Endothelial cell of umbilical vein (primary cell): ENCODE data around the gene NGF. TPM values are rescaled to one million over a fixed set of nuclear protein-coding genes. Genes with fewer than 3 reads are reported as not detected.

Source experiments
- BruUV-seq: library from RNA; stranded (reverse); fragments of 400-500 nt; replicated peaks from 2 replicates; lab custom pipeline; 2021; lab: Mats Ljungman, UMichigan
- CTCF ChIA-PET: fragments of 300-600, 350-600 bp; sonication (Branson Sonifier 250); formaldehyde crosslinking; loops from one replicate; lab custom pipeline; 2021; ENCODE audit warnings: antibody characterized with exemption, inconsistent platforms; lab: Charles Lee
- POLR2A ChIA-PET: fragments of 300-600, 350-600 bp; sonication (Branson Sonifier 250); formaldehyde crosslinking; loops from one replicate; lab custom pipeline; 2021; ENCODE audit warnings: antibody characterized with exemption, inconsistent platforms; lab: Charles Lee
- DNase-seq: peaks from one replicate; pipeline ENCODE4 v3.0.0-alpha.2; 2011; ENCODE audit warnings: low read depth, low spot score
- FAIRE-seq: peaks from 2 replicates; lab custom pipeline; 2011; peaks lifted over from hg19 to GRCh38; lab: Jason Lieb, UNC
- H2AFZ ChIP-seq: 2 replicates; pipeline ENCODE4 v1.6.0; 2012; ENCODE audit warnings: low read depth, low read length, control low read depth, inconsistent platforms
- H3K27ac ChIP-seq: 2 replicates; pipeline ENCODE4 v1.5.1; 2011; ENCODE audit warnings: low read depth, mild to moderate bottlenecking, control low read depth, low read length, moderate library complexity; ENCODE audit not compliant: insufficient read depth
- H3K27me3 ChIP-seq, 2 experiments: 2 replicates each; pipeline versions ENCODE4 v1.6.0 to v1.6.1; 2011; ENCODE audit warnings: low read length in 2 of 2, mixed read lengths in 1 of 2; ENCODE audit not compliant: control insufficient read depth in 2 of 2, insufficient read depth in 2 of 2
- H3K36me3 ChIP-seq, 2 experiments: 2 replicates in 1 of 2; 3 replicates in 1 of 2; pipeline ENCODE4 v1.5.1; 2011; ENCODE audit warnings: low read length in 2 of 2, mild to moderate bottlenecking in 1 of 2, moderate library complexity in 1 of 2; ENCODE audit not compliant: control insufficient read depth in 2 of 2, insufficient read depth in 2 of 2; ENCODE audit errors: extremely low read depth in 1 of 2
- H3K4me1 ChIP-seq: 3 replicates; pipeline ENCODE4 v1.5.1; 2011; ENCODE audit warnings: mild to moderate bottlenecking, low read length; ENCODE audit not compliant: control insufficient read depth, insufficient read depth; ENCODE audit errors: extremely low read depth
- H3K4me2 ChIP-seq: 2 replicates; pipeline ENCODE4 v1.6.1; 2011; ENCODE audit warnings: low read length, control low read depth, mixed read lengths; ENCODE audit not compliant: insufficient read depth
- H3K4me3 ChIP-seq, 3 experiments: fragments of 200-600 bp in 1 of 3; sonication (generic), shearing (Covaris generic) in 1 of 3; replicated peaks in 1 of 3; 2 replicates each; pipeline ENCODE4 v1.5.1; 2011 to 2016; ENCODE audit warnings: control low read depth in 3 of 3, low read length in 3 of 3, mild to moderate bottlenecking in 2 of 3, inconsistent platforms in 1 of 3, low read depth in 1 of 3, moderate library complexity in 1 of 3; ENCODE audit not compliant: insufficient read depth in 1 of 3
- H3K79me2 ChIP-seq: 2 replicates; pipeline ENCODE4 v1.6.0; 2012; ENCODE audit warnings: low read length, inconsistent platforms; ENCODE audit not compliant: control insufficient read depth, insufficient read depth
- H3K9ac ChIP-seq: replicated peaks from 2 replicates; pipeline ENCODE3; 2011; ENCODE audit warnings: low read length, control low read depth; ENCODE audit not compliant: insufficient read depth; ENCODE audit errors: extremely low read depth
- H3K9me1 ChIP-seq: replicated peaks from 3 replicates; pipeline ENCODE4 v1.6.0; 2011; ENCODE audit warnings: mild to moderate bottlenecking, low read length; ENCODE audit not compliant: control insufficient read depth, insufficient read depth; ENCODE audit errors: extremely low read depth
- H3K9me3 ChIP-seq: replicated peaks from 2 replicates; pipeline ENCODE4 v1.5.1; 2012; ENCODE audit warnings: low read length, inconsistent platforms; ENCODE audit not compliant: control insufficient read depth, insufficient read depth
- H4K20me1 ChIP-seq: replicated peaks from 2 replicates; pipeline ENCODE3; 2011; ENCODE audit warnings: mild to moderate bottlenecking, low read length; ENCODE audit not compliant: control insufficient read depth, insufficient read depth; ENCODE audit errors: extremely low read depth
- CTCF ChIP-seq, 2 donors: IDR thresholded peaks; 1 replicate in 1 of 2; 2 replicates in 1 of 2; pipeline ENCODE4 v1.5.1; 2011; ENCODE audit warnings: low read length in 2 of 2, mild to moderate bottlenecking in 2 of 2, moderate library complexity in 2 of 2, control low read depth in 1 of 2, inconsistent platforms in 1 of 2, low read depth in 1 of 2; ENCODE audit not compliant: insufficient read depth in 1 of 2; ENCODE audit errors: extremely low read depth in 1 of 2
- EZH2 ChIP-seq: IDR thresholded peaks from 2 replicates; pipeline ENCODE4 v1.6.1; 2012; ENCODE audit warnings: borderline replicate concordance, low read depth, mild to moderate bottlenecking, moderate library complexity, low read length, inconsistent platforms; ENCODE audit not compliant: severe bottlenecking
- FOS ChIP-seq: IDR thresholded peaks from 2 replicates; pipeline ENCODE4 v1.6.1; 2011; ENCODE audit warnings: mild to moderate bottlenecking, low read length, moderate library complexity, borderline replicate concordance; ENCODE audit not compliant: insufficient read depth
- GATA2 ChIP-seq: IDR thresholded peaks from 2 replicates; pipeline ENCODE4 v1.7.0; 2011; ENCODE audit warnings: low read depth, mild to moderate bottlenecking, moderate library complexity, mixed read lengths, low read length; ENCODE audit not compliant: insufficient read length, insufficient read depth
- JUN ChIP-seq: IDR thresholded peaks from 2 replicates; pipeline ENCODE4 v1.6.1; 2011; ENCODE audit warnings: borderline replicate concordance, low read depth; ENCODE audit not compliant: insufficient read length, insufficient read depth
- MAX ChIP-seq: IDR thresholded peaks from 2 replicates; pipeline ENCODE4 v1.6.1; 2011; ENCODE audit not compliant: insufficient read depth, insufficient read length
- MYC ChIP-seq: IDR thresholded peaks from one replicate; pipeline ENCODE4 v1.6.1; 2011; ENCODE audit warnings: mild to moderate bottlenecking, low read depth, low read length
- POLR2A ChIP-seq: IDR thresholded peaks from 2 replicates; pipeline ENCODE4 v1.6.1; 2012; ENCODE audit warnings: low read depth, mild to moderate bottlenecking, control low read depth, low read length
- POLR2AphosphoS5 ChIP-seq: IDR thresholded peaks from 2 replicates; pipeline ENCODE4 v1.6.1; 2012; ENCODE audit warnings: low read depth, mild to moderate bottlenecking, control low read depth, low read length, moderate library complexity; ENCODE audit not compliant: insufficient read depth
- dilution Hi-C: fragments of 300-500 bp; cut with MboI; formaldehyde crosslinking; loops from one replicate; pipeline ENCODE4 v1.15.0; 2019; ENCODE audit warnings: low sequenced_read_pairs; ENCODE audit not compliant: extremely low pct_ligation_motif_present
- intact Hi-C: fragments of 100-400 bp; cut with micrococcal nuclease; formaldehyde crosslinking; loops from one replicate; pipeline ENCODE4 v1.10.0; 2022
- polyA plus RNA-seq, 4 experiments: library from polyadenylated mRNA; depleted of rRNA in 3 of 4; stranded (reverse) in 3 of 4; unstranded in 1 of 4; fragments of >200 nt; gene quantifications; 2 replicates each; pipeline versions ENCODE4 v1.2.1 to v1.2.3, GENCODE V29; 2011 to 2012; ENCODE audit warnings: missing spikeins in 1 of 4
- total RNA-seq: library from RNA; stranded (reverse); gene quantifications from 2 replicates; pipeline ENCODE4 v1.2.3, GENCODE V29; 2021

Gene NGF
- total and polyA plus RNA-seq, 2 donors (not counting 3 experiments of a cell fraction or from before 2014, with no cell fraction given) = not detected

GRCh38 chr1:115312742-115313141 is 25.3 kb downstream of the NGF start:
- H3K9me1 ChIP-seq = no peaks in the 10 kb centered on the region
- ChIA-PET CTCF (no interaction called here), POLR2A (no interaction called here)
- no TSS peak for BruUV-seq
- no peaks in the 10 kb centered on the region for H4K20me1 ChIP-seq
- intact Hi-C loops = no loop called here
- H3K36me3 ChIP-seq = no peaks in the 10 kb centered on the region
- H3K27ac ChIP-seq = no peak overlapping the region
- no peak for FAIRE-seq
- H3K4me3 ChIP-seq = no peak overlapping the region
- dilution Hi-C loops = no loop called here
- H3K79me2 ChIP-seq = no peaks in the 10 kb centered on the region
- H3K4me1 ChIP-seq = no peaks in the 10 kb centered on the region
- H3K9ac ChIP-seq = no peak overlapping the region
- peaks cover 0 to 2% of the 10 kb centered on the region in 2 experiments for H3K27me3 ChIP-seq
- no peak overlapping the region for H3K4me2 ChIP-seq
- no peak overlapping the region for H2AFZ ChIP-seq
- no peak for TF ChIP-seq MAX
- no peak for TF ChIP-seq FOS
- TF ChIP-seq JUN = no peak
- no peak for TF ChIP-seq POLR2A
- TF ChIP-seq GATA2 = no peak
- TF ChIP-seq MYC = no peak
- no peak for TF ChIP-seq POLR2AphosphoS5
- TF ChIP-seq CTCF (IDR thresholded peaks at IDR 0.05; ENCODE audit: extremely low read depth in 1 of 2, insufficient read depth in 1 of 2, low read depth in 1 of 2, low read length in 2 of 2) = no peak
- TF ChIP-seq EZH2 = no peak
- no peak for DNase-seq
- no peaks in the 10 kb centered on the region for H3K9me3 ChIP-seq
